CD4-positive, alpha-beta T cell treated with Interleukin-2 at 100 ng/mL for 4 hours (primary cell): ENCODE data around the gene ZNF362.
"Not testable (repeated sequence)": the region's sequence is repeated elsewhere in the genome, so short reads cannot be mapped to it uniquely, and the experiment has no call there.

Experiments used
- DNase-seq: peaks from one replicate; pipeline ENCODE4 v3.0.0-alpha.2; 2020; ENCODE audit warnings: low spot score

ZNF362 gene

DNA sequence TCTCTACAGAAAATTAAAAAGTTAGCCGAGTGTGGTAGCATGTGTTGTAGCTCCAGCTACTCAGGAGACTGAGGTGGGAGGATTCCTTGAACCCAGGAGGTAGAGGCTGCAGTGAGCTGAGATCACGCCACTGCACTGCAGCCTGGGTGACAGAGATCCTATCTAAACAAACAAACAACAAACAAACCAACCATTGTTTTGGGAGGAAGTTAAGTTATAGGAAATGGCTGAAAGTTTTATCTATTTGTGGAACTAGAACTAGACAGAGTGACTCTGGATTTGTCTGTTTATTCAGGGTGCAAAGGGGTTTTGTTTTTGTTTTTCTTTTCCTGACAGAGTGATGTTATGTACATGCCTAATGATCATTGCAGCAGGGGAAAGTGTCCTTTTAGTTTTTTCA is 31.0 kb downstream of the ZNF362 start:
- DNase-seq = no peak

DNA sequence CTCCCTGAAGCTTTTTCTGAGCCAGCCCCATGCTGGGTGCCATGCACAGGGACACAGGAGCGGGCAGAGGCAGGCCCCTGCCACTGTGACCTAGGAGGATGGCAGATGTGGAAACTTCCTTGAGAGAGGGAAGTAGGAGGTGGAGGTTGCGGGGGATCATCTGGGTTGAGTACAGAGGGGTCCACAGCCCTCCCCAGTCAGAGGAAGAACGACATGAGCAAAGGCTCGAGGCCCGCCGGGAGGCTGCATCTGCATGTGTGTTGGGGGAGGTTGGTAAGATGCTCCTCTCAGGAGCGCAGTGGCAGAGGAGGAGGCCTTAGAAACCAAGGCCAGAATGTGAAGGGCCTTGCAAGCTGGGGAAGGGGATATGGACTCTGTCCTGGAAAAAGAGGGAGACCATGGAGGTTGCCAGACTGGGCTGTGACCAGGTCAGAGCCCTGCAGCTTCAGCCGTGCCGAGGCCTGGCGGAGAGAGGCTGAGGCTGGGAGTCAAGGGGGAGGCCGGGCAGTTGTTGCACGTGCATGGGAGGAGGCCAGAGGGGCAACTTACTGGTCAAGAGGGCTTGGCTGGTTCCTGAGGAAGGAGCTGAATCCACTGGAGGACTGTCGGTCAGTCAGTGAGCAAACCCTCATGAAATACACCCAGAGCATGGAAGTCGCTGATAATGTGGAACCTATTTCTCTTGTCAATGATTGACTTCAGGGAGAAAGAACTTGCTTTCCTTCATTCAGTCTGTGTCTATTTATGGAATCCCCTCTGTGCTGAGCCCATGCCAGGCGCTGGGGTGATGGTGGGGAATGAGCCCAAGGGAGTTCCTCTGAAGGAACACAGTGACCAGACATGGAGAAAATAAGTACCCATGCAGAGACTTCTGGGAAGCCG is 32.9 kb downstream of the ZNF362 start:
- no peak for DNase-seq

DNA sequence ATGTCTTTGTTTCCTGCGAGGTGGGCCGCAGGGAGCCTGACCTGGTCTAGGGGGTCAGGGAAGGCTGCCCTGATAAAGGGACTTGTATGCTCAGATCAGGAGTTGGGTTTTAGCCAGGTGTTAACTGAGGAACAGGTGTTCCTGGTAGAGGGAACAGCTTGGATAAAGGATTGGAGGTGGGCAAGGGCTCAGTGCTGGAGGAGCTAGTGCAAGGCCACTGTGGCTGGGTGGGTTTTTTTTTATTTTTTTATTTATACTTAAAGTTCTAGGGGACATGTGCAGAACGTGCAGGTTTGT is 33.5 kb downstream of the ZNF362 start:
- no peak for DNase-seq

DNA sequence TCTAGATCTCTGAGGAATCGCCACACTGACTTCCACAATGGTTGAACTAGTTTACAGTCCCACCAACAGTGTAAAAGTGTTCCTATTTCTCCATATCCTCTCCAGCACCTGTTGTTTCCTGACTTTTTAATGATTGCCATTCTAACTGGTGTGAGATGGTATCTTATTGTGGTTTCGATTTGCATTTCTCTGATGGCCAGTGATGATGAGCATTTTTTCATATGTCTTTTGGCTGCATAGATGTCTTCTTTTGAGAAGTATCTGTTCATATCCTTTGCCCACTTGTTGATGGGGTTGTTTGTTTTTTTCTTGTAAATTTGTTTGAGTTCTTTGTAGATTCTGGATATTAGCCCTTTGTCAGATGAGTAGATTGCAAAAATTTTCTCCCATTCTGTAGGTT is 34.3 kb downstream of the ZNF362 start:
- DNase-seq = not testable (repeated sequence)

DNA sequence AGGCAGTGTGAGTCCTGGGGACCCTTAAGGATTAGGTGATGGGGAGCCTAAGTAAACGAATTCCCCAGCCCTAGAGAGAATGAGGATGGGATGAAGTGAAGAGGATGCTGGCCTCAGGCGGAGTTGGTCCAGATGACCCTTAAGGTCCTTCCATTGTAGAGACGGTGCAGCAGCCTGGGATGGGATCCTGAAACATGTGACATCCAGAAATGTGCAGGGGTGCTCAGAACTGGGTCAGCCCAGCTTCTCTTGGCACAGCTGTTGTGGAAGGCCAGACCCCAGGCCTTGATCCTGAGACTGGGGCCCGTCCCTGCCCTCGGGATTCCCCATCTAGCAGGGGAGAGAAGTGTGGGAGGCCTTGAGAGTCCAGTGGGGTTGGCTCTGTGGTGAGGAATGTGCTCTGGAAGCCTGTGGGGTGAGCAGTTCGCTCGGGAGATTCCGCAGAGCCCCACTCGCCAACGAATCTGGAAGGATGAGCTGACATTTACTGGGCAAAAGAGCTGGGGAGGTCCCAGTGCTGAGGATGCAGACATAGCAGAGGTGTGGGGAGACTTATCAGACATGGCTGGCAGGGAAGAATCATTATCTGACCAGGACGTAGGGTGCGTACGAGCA is 36.5 kb downstream of the ZNF362 start:
- DNase-seq = no peak

DNA sequence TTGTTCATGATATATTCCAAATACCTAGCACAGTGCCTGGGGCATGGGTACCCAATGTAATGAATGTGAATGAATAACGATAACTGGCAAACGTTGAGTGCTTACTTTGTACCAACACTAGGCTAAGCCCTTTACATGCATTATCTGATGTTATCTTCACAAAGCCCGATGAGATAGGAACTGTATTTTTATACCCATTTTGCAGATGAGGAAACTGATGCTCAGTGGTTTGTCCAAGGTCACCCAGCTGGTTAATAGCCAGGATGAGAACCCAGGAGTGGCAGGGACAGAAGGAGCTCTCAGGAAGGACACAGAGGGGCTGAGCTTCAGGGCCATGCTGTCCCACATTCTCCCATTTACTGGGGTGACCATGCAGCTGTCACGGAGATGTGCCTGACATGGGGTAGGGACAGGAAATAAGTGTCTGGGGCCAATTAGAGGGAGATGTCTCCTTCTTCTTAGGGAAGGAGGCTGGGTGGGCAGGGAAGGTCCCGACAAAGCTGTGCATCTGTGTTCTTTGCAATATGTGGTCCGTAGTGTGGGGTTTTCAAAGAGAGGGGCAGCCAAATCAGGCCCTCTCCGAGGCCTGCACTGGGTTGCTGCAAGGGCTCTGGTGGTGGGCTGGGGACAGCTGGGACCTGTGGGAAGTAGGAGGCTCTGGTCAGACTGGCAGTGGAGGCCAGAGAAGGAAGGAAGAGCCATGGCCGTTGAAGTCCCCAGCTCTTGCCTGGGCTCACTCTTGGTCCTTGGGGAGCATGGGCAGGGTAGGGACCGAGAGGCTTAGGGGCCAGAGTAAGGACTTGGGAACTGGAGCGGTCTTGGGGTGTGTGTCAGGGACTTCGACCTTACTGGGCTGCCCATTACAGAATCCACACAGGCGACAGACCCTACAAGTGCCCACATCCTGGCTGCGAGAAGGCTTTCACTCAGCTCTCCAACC is 38.0 kb downstream of the ZNF362 start:
- no peak for DNase-seq

DNA sequence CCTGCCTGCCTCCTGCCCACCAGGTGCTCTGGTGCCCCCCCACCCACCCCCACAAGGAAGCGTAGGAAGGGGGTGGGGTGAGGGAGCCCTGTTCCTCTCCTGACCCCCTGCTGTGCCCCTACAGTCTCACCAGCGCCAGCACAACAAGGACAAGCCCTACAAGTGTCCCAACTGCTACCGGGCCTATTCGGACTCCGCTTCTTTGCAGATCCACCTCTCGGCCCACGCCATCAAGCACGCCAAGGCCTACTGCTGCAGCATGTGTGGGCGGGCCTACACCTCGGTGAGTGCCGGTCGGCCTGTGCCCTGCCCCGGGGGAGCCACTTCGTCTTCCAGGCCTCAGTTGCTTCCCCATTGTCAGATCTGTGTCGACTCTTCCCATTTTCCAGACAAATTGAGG is 38.7 kb downstream of the ZNF362 start:
- DNase-seq = no peak

DNA sequence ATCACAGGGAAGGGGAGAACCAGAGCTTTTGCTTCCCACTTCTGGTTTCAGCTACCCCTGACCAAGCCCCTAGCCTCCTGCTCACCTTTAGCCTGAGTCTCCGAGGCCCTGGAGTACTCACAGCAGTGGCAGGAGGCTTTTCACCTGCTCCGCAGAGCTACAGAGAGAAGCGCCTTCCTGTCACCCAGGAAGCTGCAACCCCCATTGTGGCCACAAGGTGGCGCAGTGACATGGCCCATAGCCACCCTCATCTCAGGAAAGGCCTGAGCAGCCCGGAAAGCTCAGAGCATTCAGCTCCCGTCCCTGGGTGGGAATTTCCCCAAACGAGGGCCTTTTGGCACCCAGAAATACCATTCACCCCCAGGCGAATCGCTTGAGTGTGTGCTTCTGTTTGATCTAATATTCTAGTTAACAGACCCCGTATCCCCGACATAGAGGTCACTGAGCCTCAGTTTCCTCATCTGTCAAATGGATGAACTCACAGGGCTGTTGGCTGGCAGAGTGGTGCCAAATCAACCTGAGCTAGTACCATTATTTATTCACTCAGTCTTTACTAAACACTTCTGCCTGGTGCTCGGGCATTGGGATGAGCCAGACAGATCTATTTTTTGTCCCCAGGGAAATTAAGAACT is 39.3 kb downstream of the ZNF362 start:
- peak; percentile 89 for DNase-seq

DNA sequence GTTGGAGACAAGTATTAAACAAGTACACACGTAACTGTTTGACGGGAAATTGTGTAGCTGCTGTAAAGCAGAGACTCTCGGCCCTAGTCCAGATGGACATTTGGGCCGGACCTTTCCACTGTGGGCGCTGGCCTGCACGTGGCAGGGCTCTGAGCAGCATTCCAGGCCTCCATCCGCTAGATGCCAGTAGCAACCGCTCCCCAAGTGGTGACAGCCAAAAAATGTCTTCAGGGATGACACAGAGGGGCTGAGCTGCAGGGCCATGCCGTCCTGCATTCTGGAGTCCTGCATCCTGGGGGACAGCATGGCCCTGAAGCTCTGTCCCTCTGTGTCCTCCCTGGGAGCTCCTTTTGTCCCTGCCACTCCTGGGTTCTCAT is 39.8 kb downstream of the ZNF362 start:
- DNase-seq = no peak

DNA sequence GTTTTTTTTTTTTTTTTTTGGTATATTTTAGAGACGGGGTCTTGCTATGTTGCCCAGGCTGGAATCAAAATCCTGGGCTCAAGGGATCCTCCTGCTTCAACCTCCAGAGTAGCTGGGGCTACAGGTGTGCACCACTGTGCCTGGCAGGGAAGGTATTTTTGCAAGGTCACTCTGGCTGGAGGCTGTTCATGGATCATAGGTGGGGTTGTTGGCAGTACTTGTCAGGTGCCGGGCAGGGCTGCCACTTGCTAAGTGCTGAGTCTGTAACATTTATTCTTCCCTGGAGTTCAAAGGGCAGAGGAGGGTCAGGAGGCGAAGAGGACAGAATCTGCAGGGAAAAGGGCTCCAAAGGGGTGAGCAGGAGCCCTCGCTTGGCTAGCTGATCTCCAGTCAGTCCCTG is 40.5 kb downstream of the ZNF362 start:
- DNase-seq = no peak

DNA sequence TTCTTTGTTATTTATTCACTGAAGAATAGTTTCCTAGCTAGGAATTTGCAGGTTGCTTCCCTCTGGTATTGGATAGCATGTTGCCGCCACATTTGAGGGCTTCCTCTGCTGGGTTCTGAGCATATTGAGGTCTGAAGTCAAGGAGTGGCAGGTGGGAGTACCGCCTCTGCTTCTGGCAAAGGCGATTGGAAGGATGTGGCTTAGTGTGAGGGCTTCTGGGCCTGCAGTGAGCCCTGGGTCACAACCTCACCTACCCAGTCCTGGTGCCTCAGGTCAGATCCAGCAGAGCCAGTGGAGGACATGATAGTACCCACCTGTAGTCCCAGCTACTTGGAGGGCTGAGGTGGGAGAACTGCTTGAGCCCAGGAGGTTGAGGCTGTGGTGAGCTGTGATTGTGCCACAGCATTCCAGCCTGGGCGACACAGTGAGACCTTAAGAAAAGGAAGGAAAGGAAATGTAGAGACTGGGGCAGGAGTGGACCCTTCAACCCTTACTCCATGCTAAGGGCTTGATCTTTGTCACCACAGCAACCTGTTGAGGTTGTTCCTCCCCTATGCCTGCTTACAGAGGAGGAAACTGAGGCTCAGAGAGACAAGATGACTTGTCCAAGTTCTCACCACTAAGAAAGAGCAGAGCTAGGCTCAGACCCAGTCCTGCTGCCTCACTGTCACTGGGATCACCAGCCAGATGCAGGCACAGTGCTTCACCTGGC is 41.8 kb downstream of the ZNF362 start:
- no peak for DNase-seq

DNA sequence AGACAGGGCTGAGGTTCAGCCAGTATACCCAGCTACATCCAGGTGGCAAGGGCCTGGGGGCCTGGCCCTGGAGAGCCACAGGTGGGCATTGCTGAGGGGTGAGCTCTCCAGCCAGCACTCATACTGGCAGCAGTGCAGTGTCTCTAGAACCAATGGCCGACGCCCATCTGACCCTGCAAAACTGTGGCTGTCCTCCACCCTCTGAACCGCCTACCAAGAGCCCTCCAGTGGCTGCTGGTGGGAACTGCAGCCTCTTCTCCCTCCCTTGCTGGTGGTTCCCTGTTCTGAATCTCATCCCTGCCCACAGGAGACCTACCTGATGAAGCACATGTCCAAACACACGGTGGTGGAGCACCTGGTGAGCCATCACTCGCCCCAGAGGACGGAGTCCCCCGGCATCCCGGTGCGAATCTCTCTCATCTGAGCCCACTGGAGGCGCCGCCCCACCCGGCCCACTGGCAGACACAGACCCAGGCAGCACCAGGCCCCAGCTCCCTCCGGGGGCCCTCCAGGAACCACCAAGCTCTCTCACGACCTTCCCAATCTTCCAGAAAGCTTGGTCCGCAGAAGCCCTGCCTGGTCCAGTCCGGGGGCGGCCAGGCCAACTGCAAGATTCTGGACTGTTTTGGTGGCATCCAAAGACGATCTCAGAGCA is 42.5 kb downstream of the ZNF362 start:
- peak; percentile 55 for DNase-seq

DNA sequence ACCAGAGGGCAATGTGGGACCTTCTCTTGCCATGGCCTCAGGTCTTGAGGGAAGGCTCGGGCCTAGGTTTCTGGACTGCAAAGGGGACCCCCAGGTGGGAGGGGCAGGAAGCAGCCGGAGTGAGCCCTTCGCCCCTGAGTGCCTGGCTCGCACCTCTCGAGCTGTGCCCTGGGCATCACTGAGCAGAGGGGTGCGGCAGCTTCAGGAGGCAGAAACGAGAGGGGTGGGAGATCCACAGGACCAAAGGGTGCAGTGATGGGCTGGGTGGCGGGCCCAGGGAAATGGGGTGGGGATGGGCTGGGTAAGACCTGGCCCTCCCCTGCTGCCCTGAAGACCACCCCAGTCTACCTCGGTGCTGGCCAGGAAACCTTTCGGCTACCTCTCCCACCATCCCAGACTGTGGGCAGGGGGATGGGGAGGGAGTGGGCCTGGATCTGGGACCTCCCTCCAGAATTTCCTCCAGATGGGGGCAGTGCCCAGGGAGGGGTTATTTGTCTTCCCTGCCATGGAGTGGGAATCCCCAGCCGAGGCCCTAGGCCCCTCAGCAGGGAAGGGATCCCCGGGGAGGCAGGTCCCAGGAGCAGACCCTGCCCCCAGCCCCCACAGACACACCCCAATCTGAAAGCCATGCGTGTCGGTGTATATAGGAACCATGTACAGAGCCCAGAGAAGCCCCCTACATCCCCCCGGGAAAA is 43.3 kb downstream of the ZNF362 start:
- DNase-seq = no peak

DNA sequence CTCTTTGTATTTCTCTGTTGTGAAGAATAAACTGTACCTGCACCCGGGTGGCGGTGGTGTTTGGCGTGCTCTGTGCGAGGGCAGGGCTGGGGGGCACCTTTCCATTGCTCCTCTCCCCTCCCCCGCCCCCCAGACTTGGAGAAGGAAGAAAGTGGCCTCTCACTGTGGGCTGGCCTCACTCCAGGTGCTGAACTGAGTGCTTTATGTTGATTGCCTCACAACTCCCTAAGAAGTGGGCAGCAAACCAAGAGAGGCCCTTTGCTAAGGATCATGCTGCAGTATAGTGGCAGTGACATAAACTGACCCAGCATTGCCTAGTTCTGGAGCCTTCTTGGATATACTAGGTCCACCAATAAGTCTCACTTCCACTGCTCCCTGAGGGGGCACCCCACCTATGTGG is 44.4 kb downstream of the ZNF362 start:
- DNase-seq = no peak

DNA sequence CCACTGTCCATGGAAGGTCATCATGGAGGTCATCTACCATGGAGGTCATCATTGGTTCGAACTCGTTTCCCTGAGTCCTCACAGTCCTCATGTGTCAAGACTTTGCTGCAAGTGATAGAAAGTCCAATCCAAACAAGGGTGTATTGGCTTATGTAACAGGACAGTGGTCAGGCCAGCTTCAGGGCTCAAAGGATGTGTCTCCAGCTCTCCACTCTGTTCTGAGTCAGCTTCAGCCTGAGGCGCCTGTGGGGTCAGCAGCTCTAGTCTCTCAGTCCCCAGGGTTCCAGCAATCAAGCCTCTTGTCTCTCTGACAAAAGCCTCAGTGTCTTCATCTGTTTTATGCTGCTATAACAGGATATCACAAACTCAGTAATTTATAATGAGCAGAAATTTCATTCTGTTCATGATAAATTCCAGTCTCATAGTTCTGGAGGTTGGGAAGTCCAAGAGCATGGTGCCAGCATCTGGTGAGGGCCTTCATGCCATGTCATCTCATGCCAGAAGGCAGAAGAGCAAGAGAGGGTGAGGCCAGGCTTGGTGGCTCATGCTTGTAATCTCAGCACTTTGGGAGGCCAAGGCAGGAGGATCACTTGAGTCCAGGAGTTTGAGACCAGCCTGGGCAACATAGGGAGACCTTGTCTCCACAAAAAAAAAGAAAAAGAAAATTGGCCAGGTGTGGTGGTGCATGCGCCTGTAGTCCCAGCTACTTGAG is 45.1 kb downstream of the ZNF362 start:
- no peak for DNase-seq

DNA sequence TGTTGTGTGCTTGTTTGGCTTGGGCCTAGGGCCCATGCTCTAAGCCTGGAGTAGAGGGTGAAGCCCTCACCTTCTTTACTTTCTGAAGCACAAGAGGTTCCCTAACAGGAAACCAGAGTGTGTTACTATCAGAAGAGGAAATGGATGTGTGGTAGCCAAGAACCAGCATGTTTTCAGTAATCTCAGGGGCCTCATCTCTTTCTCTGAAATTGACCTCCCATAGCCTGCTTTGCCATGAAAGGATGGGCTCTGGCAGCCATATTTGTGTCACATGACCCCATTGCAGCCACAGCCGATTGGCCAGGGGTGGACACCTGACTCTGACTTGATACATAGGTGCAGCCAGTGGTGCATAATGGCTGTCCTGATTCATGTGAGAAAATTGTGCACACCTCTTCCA is 46.0 kb downstream of the ZNF362 start:
- DNase-seq = no peak

DNA sequence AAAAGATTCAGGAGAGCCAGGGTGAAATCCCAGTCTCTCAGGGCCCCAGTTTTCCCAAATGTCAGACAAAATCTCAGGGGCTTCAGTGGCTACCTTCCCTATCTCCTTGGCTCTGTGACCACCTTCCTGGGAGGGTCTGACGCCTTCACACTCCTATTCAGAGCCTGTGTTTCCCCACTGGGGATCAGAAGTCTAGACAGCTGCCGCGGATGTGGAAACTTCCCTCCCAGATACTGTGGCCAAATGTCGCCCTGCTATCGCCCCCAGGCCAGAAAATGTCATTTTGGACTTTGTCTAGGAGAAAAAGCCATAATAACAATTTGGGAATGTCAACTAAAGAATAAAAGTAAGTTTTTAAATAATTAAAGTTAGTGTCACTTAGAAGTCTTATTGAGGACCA is 48.7 kb downstream of the ZNF362 start:
- DNase-seq = no peak

DNA sequence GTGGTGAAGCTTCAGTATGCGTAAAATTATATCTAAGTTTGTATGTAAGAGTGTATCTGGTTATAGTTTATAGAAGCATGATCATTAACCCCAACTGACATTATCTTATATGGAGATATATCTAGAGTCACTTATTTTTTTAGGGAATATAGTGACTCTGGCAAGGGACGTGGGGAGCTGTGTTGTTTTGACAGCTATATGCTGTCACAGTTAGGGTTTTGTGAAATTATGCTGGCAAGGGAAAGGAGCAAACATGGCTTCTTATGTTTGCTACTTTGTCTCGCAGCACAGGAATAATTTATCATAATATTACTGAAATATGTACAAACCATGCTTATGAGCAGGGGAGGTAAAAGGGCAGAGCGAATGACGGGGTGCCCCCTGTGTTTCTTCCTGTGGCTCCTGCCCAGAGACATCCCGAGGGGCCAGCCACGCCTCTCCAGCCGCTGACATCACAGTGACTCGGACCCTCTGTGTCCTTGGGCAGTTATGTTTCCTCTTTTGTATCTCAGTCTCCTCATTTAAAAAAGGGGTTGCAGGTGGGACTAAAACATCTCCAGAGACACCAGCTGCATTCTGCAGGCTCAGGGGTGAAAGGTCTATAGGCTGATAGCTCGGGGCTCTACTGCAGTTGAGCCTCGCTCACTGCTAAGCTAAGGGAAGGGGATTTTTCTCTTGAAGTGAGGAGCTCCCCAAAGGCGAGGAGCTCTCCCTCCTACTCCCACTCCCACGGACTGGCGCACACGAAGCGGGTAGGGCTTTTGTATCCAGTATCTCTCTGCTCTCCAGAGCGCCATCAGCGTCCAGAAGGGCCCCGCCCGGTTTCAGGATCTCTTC is 49.7 kb downstream of the ZNF362 start:
- DNase-seq = no peak
